NCI-H748 (cell line): ENCODE data around the gene TMEM178B.
"Not testable (repeated sequence)": the region's sequence is repeated elsewhere in the genome, so short reads cannot be mapped to it uniquely, and the experiment has no call there.

ENCODE experiments used
- DNase-seq: peaks from one replicate; lab custom pipeline; 2025; ENCODE audit not compliant: unreplicated experiment; lab: John Stamatoyannopoulos, UW

The TMEM178B gene

DNA sequence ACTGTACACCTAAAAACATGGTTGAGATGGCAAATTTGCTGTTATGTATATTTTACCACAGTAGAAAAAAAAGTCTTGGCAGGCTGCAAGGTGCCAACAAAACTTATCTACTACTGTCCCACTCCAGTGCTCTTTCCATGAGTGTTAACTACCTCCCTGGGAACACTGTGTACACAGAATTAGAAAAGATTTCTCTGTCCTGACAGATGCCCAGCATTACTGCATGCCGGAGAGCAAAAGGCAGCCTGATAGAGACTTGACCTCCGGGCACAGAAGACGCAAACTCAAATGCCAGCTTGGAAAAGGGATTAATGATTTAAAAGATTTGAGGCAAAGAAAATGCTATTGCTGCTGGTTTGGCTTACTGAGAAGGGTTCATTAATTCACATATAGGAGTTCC, 228.8 kb downstream of the TMEM178B start:
- DNase-seq = no peak

DNA sequence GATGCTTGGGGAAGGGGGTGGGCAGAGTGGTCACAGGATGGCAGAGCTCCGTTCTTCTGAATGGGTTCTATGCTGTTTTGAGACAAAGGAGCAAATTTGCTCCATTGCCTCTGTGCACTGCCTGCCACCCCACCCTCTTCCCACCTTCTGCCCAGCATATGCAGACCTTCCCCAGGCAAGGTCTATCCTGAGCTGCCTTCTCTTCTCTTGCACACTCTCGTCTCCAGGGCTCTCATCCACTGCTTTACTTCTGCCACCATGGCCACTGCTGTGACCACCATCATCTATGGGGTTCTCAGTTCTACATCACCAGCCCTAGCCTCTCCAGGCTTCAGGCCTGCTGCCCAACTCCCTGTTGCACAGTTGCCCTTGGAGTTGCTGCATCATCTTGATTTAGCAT, 230.4 kb downstream of the TMEM178B start:
- DNase-seq = no peak

DNA sequence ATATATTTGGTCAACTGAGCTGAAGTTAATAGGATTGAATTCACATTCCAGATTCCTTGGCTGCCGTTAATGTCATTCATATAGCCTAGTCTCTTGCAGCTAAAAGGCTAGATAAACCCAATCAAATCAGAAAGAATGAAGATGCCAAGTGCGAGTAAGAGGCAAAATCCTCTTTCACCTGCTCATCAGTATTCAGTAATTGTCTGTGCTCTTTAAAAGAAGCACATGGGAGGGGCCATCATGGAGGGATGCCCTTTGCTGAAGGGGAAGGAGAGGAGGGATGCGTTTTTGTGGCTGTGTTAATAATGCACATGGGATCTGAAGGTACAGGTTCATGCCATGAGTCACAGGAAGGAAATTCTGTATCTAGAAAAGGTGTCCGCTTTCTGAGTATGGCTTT, 232.2 kb downstream of the TMEM178B start:
- no peak for DNase-seq

DNA sequence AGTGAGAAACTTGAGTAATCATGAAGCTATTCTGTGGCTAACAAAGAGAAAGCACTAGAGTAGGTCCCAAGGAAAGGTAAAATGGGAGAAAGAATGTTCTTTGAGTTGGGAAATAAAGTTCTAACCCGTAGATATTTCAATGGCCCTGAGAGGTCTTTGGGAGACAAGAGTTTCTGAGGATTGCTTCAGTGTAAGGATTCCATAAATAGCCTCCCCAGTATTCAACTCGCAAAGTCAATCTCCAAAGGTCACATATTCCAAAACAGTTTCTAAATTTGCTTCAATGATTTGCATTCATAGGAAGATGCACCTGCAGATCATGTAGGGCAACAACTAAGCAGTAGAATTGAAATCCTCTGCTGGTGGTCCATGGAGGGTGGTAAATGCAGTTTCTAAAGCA, 238.5 kb downstream of the TMEM178B start:
- no peak for DNase-seq

- no peak for DNase-seq
Observed at GRCh38 chr7:141312828-141313521, 239.1 kb downstream of the TMEM178B start.

DNA sequence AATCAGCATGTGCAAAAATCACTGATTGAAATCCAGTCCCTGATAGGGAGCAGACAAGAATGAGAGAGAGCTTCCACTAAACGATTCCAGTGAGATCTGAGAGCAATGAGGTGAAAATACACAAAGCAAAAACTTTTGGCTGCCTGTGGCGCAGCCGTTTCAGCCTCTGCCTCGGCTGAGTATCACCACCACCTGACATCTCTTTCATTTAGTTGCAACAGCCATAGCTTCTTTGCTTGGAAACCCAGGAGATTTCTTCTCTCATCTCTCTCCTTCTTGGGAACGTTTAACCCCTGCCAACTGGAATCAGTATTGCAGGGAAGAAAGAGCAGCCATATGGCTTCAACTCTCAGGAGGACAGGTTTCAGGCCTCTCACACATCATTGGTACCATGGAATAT, 240.0 kb downstream of the TMEM178B start:
- DNase-seq = no peak

DNA sequence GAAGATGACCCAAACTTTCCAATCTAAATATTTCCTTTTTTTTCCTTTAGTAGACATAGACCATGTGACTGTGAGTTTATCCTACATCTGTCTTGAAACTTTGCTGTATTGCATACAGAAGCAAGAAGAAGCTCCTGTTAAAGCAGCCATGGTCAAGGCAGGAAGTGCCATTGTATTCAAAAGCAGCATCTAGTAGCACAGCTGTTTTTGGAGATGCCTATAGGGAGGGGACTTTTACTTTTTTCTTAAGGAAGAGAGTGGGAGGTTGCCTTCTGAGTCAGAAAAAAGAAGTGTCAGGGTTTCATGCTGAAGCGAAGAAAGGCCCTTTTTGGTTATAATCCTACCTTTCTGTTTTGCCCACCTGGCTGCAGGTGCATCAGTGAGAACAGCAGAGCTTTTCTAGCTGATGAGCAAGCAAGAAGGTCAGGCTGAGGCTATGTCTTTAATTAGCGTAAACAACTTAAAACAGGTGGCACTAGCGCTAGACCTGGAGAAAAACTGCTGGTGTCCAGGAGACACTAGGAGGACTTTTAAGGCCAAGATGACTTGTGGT, 243.2 kb downstream of the TMEM178B start:
- no peak for DNase-seq

GRCh38 chr7:141320287-141320686, 246.4 kb downstream of the TMEM178B start:
- no peak for DNase-seq

DNA sequence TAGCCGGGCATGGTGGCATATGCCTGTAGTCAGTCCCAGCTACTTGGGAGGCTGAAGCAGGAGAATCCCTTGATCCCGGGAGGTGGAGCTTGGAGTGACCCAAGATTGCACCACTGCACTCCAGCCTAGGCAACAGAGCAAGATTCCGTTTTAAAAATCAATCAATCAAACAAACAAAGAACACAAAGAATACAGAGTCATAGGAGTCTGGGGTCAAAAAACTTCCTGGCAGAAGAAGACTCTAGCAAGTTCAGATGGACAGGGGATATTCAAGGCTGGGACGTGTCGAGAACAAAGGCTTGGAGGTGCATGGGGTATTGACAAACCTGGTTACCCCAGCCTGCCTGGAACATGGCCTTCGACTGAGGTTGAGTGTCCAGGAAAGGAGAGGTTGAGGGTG, 248.5 kb downstream of the TMEM178B start:
- DNase-seq = no peak

DNA sequence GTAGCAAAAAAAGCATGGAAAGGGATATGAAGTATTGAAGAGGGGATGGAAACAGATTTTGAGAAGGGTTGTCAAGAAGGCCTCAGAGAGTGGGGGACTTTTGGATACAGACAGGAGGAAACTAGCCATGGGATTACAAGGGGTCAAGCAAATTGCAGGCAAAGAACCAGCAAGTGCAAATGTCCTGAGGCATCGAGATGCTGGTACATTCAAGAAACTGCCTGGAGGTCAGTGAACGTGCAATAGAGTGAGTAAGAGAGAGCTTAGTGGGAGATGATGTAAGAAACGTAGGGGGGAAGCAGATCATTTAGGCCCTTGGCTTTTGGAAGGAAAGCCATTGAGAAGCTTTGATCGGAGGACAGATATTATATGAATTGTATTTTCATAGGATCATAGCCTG, 250.0 kb downstream of the TMEM178B start:
- no peak for DNase-seq

- DNase-seq = no peak
Observed at GRCh38 chr7:141324870-141325269, 251.0 kb downstream of the TMEM178B start.

DNA sequence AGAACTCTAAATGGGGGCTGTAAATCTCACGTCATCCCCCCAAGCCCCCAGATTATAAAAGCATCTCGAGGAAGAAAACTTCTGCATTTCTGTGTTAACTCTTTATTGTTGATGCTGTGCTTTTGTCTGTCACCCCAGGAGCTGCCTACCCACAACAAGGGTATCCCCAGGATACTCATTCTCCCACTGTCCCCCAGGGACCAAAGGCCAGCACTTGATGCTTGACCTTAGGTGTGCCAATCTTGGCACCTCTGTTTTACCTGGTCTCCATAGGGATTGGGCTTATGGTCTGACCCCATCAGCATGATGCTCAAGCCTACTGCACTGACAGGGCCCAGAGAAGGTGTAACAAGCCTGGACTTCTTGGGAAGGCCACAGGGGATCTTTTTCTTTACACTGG, 251.4 kb downstream of the TMEM178B start:
- DNase-seq = no peak

GRCh38 chr7:141328290-141328689, 254.4 kb downstream of the TMEM178B start:
- no peak for DNase-seq

DNA sequence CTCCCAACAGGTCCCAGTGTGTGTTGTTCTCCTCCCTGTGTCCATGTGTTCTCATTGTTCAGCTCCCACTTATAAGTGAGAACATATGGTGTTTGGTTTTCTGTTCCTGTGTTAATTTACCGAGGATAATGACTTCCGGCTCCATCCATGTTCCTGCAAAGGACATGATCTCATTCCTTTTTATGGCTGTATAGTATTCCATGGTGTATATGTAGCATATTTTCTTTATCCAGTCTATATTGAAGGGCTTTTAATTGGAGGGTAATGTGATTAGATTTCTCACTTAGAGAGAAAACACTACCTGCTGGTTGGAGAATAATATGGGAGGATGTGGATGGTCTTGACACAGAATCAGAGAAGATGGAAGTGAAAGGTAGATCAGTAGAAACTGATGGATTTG, 256.4 kb downstream of the TMEM178B start:
- DNase-seq = not testable (repeated sequence)

- DNase-seq = no peak
Observed at GRCh38 chr7:141333459-141333858, 259.6 kb downstream of the TMEM178B start.

GRCh38 chr7:141335164-141335563, 261.3 kb downstream of the TMEM178B start:
- DNase-seq = no peak

DNA sequence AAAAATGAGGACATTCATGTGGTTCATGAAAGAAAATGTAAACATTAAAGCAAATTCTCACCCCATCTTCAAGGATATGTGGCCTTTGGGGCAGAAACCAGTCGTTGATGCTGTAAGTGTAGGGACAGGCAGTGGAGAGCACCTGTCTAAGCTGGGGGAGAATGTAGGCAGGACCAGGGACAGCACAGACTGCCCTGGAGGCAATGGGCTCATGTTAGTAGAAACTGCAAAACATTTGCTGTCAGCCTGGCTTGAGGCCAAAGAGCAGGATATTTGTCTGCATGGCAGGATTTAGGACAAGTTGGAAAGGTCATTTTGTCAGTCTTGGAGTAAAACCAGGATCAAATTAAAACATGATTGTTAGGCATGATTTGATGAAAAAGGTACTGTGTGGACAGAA, 265.7 kb downstream of the TMEM178B start:
- no peak for DNase-seq

- DNase-seq = no peak
Observed at GRCh38 chr7:141340991-141341390, 267.1 kb downstream of the TMEM178B start.

GRCh38 chr7:141342621-141343408, 269.0 kb downstream of the TMEM178B start:
- no peak for DNase-seq

DNA sequence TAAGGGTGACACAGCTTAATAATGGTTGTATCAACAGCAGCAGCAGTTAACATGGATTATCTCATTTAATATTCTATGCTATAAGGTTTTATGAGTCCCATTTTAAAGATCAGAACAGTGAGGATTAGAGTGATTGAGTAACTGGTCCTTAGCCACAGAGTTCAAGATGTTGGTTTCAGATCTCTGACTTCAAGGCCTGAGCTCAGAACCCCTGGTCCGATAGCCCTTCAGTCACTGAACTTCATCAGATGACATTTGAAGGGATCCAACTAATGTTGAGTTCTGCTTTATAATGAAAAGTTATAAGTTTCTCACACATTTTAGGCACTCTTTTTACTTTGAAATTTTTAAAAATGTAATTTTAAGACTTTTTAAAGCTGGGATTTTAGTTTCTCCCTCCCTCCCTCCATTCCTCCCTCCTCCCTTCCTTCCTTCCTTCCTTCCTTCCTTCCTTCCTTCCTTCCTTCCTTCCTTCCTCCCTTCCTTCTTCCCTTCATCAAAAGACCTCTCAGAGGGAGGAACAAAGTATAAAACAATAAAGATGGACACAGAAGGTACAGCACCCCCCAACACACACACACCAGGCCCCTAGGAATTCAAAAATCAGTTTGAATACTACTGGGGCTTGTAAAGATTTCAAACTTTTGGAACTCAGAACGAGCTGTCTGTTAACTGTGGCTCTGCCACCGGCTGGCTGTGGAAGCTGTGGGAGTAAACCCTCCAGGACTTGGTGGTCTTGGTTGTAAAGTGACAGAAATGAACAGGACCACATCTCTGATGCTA, 270.5 kb downstream of the TMEM178B start:
- no peak for DNase-seq

DNA sequence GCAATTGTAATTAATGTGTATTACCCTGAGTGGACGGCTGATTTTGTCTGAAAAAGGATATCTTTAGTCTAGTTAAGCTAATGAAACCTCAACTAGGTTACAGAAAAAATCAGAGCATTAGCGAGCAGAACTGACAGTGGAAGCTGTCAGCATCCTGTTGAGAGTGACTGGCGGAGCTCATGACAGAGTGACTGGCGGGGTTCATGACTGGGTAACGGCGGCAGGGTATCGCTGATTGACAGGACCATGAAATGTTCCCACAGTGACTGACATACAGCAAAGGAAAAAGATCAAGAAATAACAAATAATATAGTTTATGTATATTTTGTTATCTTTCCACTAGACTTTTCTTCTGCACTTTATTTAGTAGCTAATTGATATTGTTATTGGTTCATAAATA, 274.9 kb downstream of the TMEM178B start:
- DNase-seq = no peak

DNA sequence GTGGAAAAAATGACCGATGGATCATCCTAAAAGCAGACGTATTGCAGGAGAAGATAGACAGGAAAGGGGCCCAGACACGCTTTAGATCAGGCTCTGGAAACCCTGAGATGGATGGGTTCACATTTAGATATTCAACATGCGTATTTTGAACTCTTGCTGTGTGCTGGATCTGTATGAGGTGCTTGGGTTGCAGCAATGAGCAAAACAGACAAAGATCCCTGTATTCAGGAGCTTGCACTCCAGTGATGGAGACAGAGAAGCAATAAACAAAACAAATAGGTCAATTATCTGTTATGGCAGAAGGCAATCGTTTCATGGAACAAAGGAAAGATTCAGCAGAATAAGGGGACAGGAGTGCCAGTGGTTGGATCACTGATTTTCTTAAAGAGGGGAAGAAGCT, 275.5 kb downstream of the TMEM178B start:
- no peak for DNase-seq
